Tibial nerve (tissue), 4 donors: Measurements from ENCODE around the gene YY2. TPM values are rescaled to one million over a fixed set of nuclear protein-coding genes. Genes with fewer than 3 reads are reported as not detected.
A peak's percentile ranks its signal among the peaks of the same experiment; 100 is the strongest.

Source experiments
- DNase-seq, 2 donors: peaks; one replicate each; pipeline ENCODE4 v3.0.0-alpha.2; 2019; ENCODE audit warnings: low spot score in 2 of 2
- H3K27ac ChIP-seq, 4 donors: fragments of 200-600 bp; sonication (generic) in 3 of 4; one replicate each; pipeline ENCODE4 v1.5.1; 2017 to 2019; ENCODE audit warnings: mild to moderate bottlenecking in 1 of 4
- H3K27me3 ChIP-seq, 2 donors: fragments of 200-600 bp; sonication (generic) in 1 of 2; one replicate each; pipeline versions ENCODE4 v1.5.1 to v1.6.0; 2017 to 2019
- H3K36me3 ChIP-seq, 3 donors: fragments of 200-600 bp; sonication (generic); one replicate each; pipeline ENCODE4 v1.5.1; 2018 to 2019
- H3K4me1 ChIP-seq, 4 donors: fragments of 200-600 bp; sonication (generic) in 3 of 4; one replicate each; pipeline ENCODE4 v1.5.1; 2017 to 2019
- H3K4me3 ChIP-seq, 4 donors: fragments of 200-600 bp; sonication (generic) in 3 of 4; one replicate each; pipeline ENCODE4 v1.5.1; 2017 to 2019; ENCODE audit warnings: mild to moderate bottlenecking in 1 of 4, moderate library complexity in 1 of 4
- H3K9me3 ChIP-seq, 4 donors: fragments of 200-600 bp; sonication (generic) in 3 of 4; one replicate each; pipeline ENCODE4 v1.5.1; 2017 to 2019
- CTCF ChIP-seq, 5 experiments: fragments of 200-600 bp in 3 of 5; fragments of 450-650 bp in 2 of 5; sonication (generic) in 3 of 5; IDR thresholded peaks; one replicate each; pipeline ENCODE4 v1.5.1; 2016 to 2019; ENCODE audit warnings: antibody characterized with exemption in 5 of 5, mild to moderate bottlenecking in 3 of 5, moderate library complexity in 2 of 5
- EP300 ChIP-seq, 2 donors: sonication (generic); formaldehyde crosslinking; IDR thresholded peaks; one replicate each; pipeline ENCODE4 v1.6.1; 2017; ENCODE audit warnings: antibody characterized with exemption in 2 of 2, mild to moderate bottlenecking in 1 of 2
- POLR2A ChIP-seq, 2 donors: fragments of 450-650 bp; IDR thresholded peaks; one replicate each; pipeline ENCODE4 v1.6.1; 2017; ENCODE audit warnings: antibody characterized with exemption in 2 of 2, mild to moderate bottlenecking in 2 of 2, moderate library complexity in 2 of 2
- WGBS, 2 donors: methylation state at CpG; one replicate each; pipeline ENCODE4 v1.1.5; 2018; 5-methylcytosine and 5-hydroxymethylcytosine counted together
- small RNA-seq: library from RNA; depleted of rRNA; stranded (forward); fragments of <200 nt; gene quantifications from one replicate; pipeline ENCODE3, GENCODE V24; 2016
- total RNA-seq, 4 donors: library from RNA; depleted of rRNA; stranded (reverse); fragments of >200 nt; gene quantifications; one replicate each; pipeline ENCODE4 v1.1.0, GENCODE V29; 2016

Gene YY2
- total RNA-seq, 4 donors from 2014 or later, result 2.4 to 6.9 (median 3.6) TPM

- H3K4me1 ChIP-seq, result no peaks in the 10 kb centered on the region
- WGBS, 2 donors, result 36 to 76% methylated on average over 1 of the region's 1 CpG
- no peak for TF ChIP-seq CTCF (IDR thresholded peaks at IDR 0.05)
- no peak for TF ChIP-seq POLR2A (IDR thresholded peaks at IDR 0.05)
- no peak for TF ChIP-seq EP300 (IDR thresholded peaks at IDR 0.05)
These were observed 29.8 kb downstream of the YY2 start for GRCh38 chrX:21885568-21885967.

GRCh38 chrX:21905313-21905712 lies 49.5 kb downstream of the YY2 start:
- 41 to 51% methylated on average over 2 of the region's 2 CpGs for WGBS, 2 donors
- no peaks in the 10 kb centered on the region for H3K9me3 ChIP-seq
- no peaks in the 10 kb centered on the region for H3K4me1 ChIP-seq
- TF ChIP-seq CTCF (IDR thresholded peaks at IDR 0.05) (no peak), EP300 (IDR thresholded peaks at IDR 0.05) (no peak), POLR2A (IDR thresholded peaks at IDR 0.05) (no peak)
- H3K4me3 ChIP-seq, result no peak overlapping the region
- H3K36me3 ChIP-seq, result peaks cover 0 to 4% (median 0%) of the 10 kb centered on the region in 3 donors
- no peak for DNase-seq
- H3K27me3 ChIP-seq, result no peaks in the 10 kb centered on the region
- no peak overlapping the region for H3K27ac ChIP-seq

More at GRCh38 chrX:21885568-21885967, 29.8 kb downstream of the YY2 start:
- Histone ChIP-seq H3K4me3 (no peak overlapping the region), H3K36me3 (no peaks in the 10 kb centered on the region), H3K9me3 (no peaks in the 10 kb centered on the region), H3K27ac (no peak overlapping the region), H3K27me3 (no peaks in the 10 kb centered on the region)
- no peak for DNase-seq

- H3K9me3 ChIP-seq, result no peaks in the 10 kb centered on the region
These were observed 50.2 kb downstream of the YY2 start for GRCh38 chrX:21905953-21906352.

GRCh38 chrX:21907260-21907659 lies 51.5 kb downstream of the YY2 start:
- no peak for DNase-seq
- Histone ChIP-seq H3K27me3 (no peaks in the 10 kb centered on the region), H3K4me3 (no peak overlapping the region), H3K4me1 (no peaks in the 10 kb centered on the region), H3K36me3 (peaks cover 0 to 4% (median 0%) of the 10 kb centered on the region in 3 donors), H3K9me3 (no peaks in the 10 kb centered on the region), H3K27ac (peak overlapping the region in 1 of 4 donors; percentile 33)
- TF ChIP-seq EP300 (IDR thresholded peaks at IDR 0.05), result no peak
- TF ChIP-seq CTCF (IDR thresholded peaks at IDR 0.05), result no peak
- no peak for TF ChIP-seq POLR2A (IDR thresholded peaks at IDR 0.05)
- WGBS, 2 donors, result 33 to 53% methylated on average over 1 of the region's 1 CpG

More at GRCh38 chrX:21905953-21906352, 50.2 kb downstream of the YY2 start:
- peaks cover 0 to 4% (median 0%) of the 10 kb centered on the region in 3 donors for H3K36me3 ChIP-seq
- DNase-seq, result no peak
- no peak for TF ChIP-seq POLR2A (IDR thresholded peaks at IDR 0.05)
- no peak for TF ChIP-seq EP300 (IDR thresholded peaks at IDR 0.05)
- no peak for TF ChIP-seq CTCF (IDR thresholded peaks at IDR 0.05)
- no peaks in the 10 kb centered on the region for H3K27me3 ChIP-seq
- peak overlapping the region in 1 of 4 donors; percentile 20 for H3K27ac ChIP-seq
- no peaks in the 10 kb centered on the region for H3K4me1 ChIP-seq
- no peak overlapping the region for H3K4me3 ChIP-seq
- WGBS, 2 donors, result 48 to 57% methylated on average over 3 of the region's 3 CpGs

Small RNA genes lying within 50 kb of the gene (small RNA-seq; reads per million reads assigned to genes)
- not detected for gene U73479.1

Other genes starting within 250 kb of the YY2 start
- under 1 TPM in 1 of 4 donors, not detected in 3; 0.30 TPM for gene KLHL34, start 197.7 kb upstream of the YY2 start, total RNA-seq
- gene SMPX, start 97.9 kb upstream of the YY2 start, total RNA-seq, result not detected
- gene MBTPS2, start 16.4 kb upstream of the YY2 start, total RNA-seq, result 10 to 100 TPM in 3 of 4 donors, 1 to 10 TPM in 1; 9.0 to 16.2 (median 12.4) TPM
- gene SMS, start 84.7 kb downstream of the YY2 start, total RNA-seq, result 10 to 100 TPM; 19.9 to 36.7 (median 24.7) TPM
- under 1 TPM in 2 of 4 donors, not detected in 2; under 0.01 TPM for gene PHEX, start 176.3 kb downstream of the YY2 start, total RNA-seq